ENCODE results near the gene GLB1L3. TPM values are rescaled to one million over a fixed set of nuclear protein-coding genes. Genes with fewer than 3 reads are reported as not detected.

Gene GLB1L3
- total and polyA plus RNA-seq, 5 donors from 2014 or later, result 2.0 to 3.0 (median 2.3) TPM

DNA sequence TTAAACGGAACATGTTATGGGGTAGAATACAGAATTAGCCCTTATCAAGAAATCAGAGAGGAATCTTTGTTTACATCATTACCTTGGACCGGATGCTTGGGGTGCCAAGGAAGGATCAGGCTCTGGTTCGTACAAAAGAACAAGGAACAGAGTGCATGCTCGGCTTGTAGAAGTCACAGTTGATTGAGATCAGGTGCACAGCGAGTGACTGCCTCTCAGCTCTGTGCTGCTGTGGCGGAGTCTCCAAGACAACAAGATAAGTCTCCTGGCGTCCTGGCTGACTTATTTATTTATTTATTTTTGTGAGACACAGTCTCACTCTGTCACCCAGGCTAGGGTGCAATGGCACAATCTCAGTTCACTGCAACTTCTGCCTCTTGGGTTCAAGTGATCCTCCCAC is 87.4 kb downstream of the GLB1L3 start:
- no peak overlapping the region for H3K27ac Mint-ChIP-seq
- no peak for ATAC-seq (ENCODE audit: low read depth in 2 of 2)

DNA sequence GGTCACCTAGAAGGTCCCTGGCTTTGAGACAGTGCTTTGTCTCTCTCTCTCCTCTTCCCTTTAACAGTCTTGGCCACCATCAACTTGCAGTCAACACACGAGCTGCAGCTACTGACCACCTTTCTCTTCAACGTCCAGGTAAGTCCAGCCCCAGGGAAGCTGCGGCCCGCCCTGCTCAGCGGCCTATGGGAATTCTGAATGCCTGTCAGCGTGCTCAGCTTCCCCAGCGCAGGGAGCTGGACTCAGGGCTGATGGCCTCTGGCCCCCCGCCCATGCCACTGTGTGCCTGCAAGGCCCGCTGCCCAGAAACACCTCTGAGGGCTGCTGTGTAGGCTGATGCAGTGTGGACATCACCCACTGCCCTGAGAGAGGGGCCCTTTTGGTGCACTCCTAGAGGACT is 88.1 kb downstream of the GLB1L3 start:
- H3K27ac Mint-ChIP-seq, result no peak overlapping the region
- peaks cover 0 to 2% (median 0%) of the 10 kb centered on the region in 7 donors for H3K9me3 Mint-ChIP-seq
- H3K4me3 Mint-ChIP-seq, result no peak overlapping the region
- Histone ChIP-seq H3K4me1 (ENCODE audit: control insufficient read depth, insufficient read depth, low read length, poor library complexity, severe bottlenecking) (peaks cover 8% of the 10 kb centered on the region), H3K36me3 (ENCODE audit: control insufficient read depth, insufficient read depth, low read length) (no peaks in the 10 kb centered on the region), H3K4me3 (ENCODE audit: low read depth, low read length) (no peak overlapping the region), H3K27me3 (ENCODE audit: control insufficient read depth, insufficient read depth, low read length) (no peaks in the 10 kb centered on the region), H3K9me3 (ENCODE audit: control insufficient read depth in 2 of 2, low read length in 2 of 2) (no peaks in the 10 kb centered on the region), H3K27ac (ENCODE audit: insufficient read depth, low read length, poor library complexity, severe bottlenecking) (no peak overlapping the region)
- peaks cover 0 to 12% (median under 1%) of the 10 kb centered on the region in 4 donors for H3K4me1 Mint-ChIP-seq
- H3K36me3 Mint-ChIP-seq, result no peaks in the 10 kb centered on the region
- DNase-seq (no peak), ATAC-seq (ENCODE audit: low read depth in 2 of 2) (no peak)
- no peaks in the 10 kb centered on the region for H3K27me3 Mint-ChIP-seq

More for the DNA sequence above, 87.4 kb downstream of the GLB1L3 start:
- H3K4me3 Mint-ChIP-seq, result no peak overlapping the region
- no peak overlapping the region for H3K4me3 ChIP-seq (ENCODE audit: low read depth, low read length)
- H3K36me3 ChIP-seq (ENCODE audit: control insufficient read depth, insufficient read depth, low read length), result no peaks in the 10 kb centered on the region
- H3K4me1 ChIP-seq (ENCODE audit: control insufficient read depth, insufficient read depth, low read length, poor library complexity, severe bottlenecking), result peaks cover 8% of the 10 kb centered on the region
- H3K36me3 Mint-ChIP-seq, result no peaks in the 10 kb centered on the region
- no peak overlapping the region for H3K27ac ChIP-seq (ENCODE audit: insufficient read depth, low read length, poor library complexity, severe bottlenecking)
- no peaks in the 10 kb centered on the region for H3K27me3 Mint-ChIP-seq
- no peaks in the 10 kb centered on the region for H3K9me3 ChIP-seq (ENCODE audit: control insufficient read depth in 2 of 2, low read length in 2 of 2)
- H3K4me1 Mint-ChIP-seq, result peaks cover 0 to 12% (median under 1%) of the 10 kb centered on the region in 4 donors
- H3K9me3 Mint-ChIP-seq, result peaks cover 0 to 2% (median 0%) of the 10 kb centered on the region in 7 donors
- DNase-seq, result no peak
- H3K27me3 ChIP-seq (ENCODE audit: control insufficient read depth, insufficient read depth, low read length), result no peaks in the 10 kb centered on the region

GRCh38 chr11:134365011-134365925 is 89.1 kb downstream of the GLB1L3 start:
- no peaks in the 10 kb centered on the region for H3K27me3 Mint-ChIP-seq
- Histone ChIP-seq H3K27me3 (ENCODE audit: control insufficient read depth, insufficient read depth, low read length) (no peaks in the 10 kb centered on the region), H3K4me3 (ENCODE audit: low read depth, low read length) (no peak overlapping the region), H3K9me3 (ENCODE audit: control insufficient read depth in 2 of 2, low read length in 2 of 2) (no peaks in the 10 kb centered on the region), H3K36me3 (ENCODE audit: control insufficient read depth, insufficient read depth, low read length) (no peaks in the 10 kb centered on the region), H3K4me1 (ENCODE audit: control insufficient read depth, insufficient read depth, low read length, poor library complexity, severe bottlenecking) (peaks cover 2% of the 10 kb centered on the region), H3K27ac (ENCODE audit: insufficient read depth, low read length, poor library complexity, severe bottlenecking) (no peak overlapping the region)
- no peak for DNase-seq
- no peak overlapping the region for H3K4me3 Mint-ChIP-seq
- H3K4me1 Mint-ChIP-seq, result peaks cover 0 to 5% (median under 1%) of the 10 kb centered on the region in 4 donors
- H3K27ac Mint-ChIP-seq, result no peak overlapping the region
- no peaks in the 10 kb centered on the region for H3K36me3 Mint-ChIP-seq
- peaks cover 0 to 2% (median 0%) of the 10 kb centered on the region in 7 donors for H3K9me3 Mint-ChIP-seq
- no peak for ATAC-seq (ENCODE audit: low read depth in 2 of 2)

GRCh38 chr11:134366254-134366653 is 90.1 kb downstream of the GLB1L3 start:
- ATAC-seq (ENCODE audit: low read depth in 2 of 2) (no peak), DNase-seq (no peak)
- H3K27ac Mint-ChIP-seq, result no peak overlapping the region
- H3K9me3 ChIP-seq (ENCODE audit: control insufficient read depth in 2 of 2, low read length in 2 of 2), result no peaks in the 10 kb centered on the region
- no peaks in the 10 kb centered on the region for H3K36me3 Mint-ChIP-seq
- no peaks in the 10 kb centered on the region for H3K27me3 ChIP-seq (ENCODE audit: control insufficient read depth, insufficient read depth, low read length)
- H3K4me1 ChIP-seq (ENCODE audit: control insufficient read depth, insufficient read depth, low read length, poor library complexity, severe bottlenecking), result no peaks in the 10 kb centered on the region
- peaks cover 0 to 3% (median 0%) of the 10 kb centered on the region in 4 donors for H3K4me1 Mint-ChIP-seq
- H3K27me3 Mint-ChIP-seq, result no peaks in the 10 kb centered on the region
- peaks cover 0 to 2% (median 0%) of the 10 kb centered on the region in 7 donors for H3K9me3 Mint-ChIP-seq
- no peak overlapping the region for H3K4me3 ChIP-seq (ENCODE audit: low read depth, low read length)
- H3K27ac ChIP-seq (ENCODE audit: insufficient read depth, low read length, poor library complexity, severe bottlenecking), result no peak overlapping the region
- no peak overlapping the region for H3K4me3 Mint-ChIP-seq
- no peaks in the 10 kb centered on the region for H3K36me3 ChIP-seq (ENCODE audit: control insufficient read depth, insufficient read depth, low read length)

GRCh38 chr11:134367781-134368180 is 91.6 kb downstream of the GLB1L3 start:
- Mint-ChIP-seq H3K36me3 (no peaks in the 10 kb centered on the region), H3K27ac (no peak overlapping the region), H3K4me1 (no peaks in the 10 kb centered on the region), H3K4me3 (no peak overlapping the region), H3K27me3 (peaks cover under 1% of the 10 kb centered on the region), H3K9me3 (no peaks in the 10 kb centered on the region)
- no peaks in the 10 kb centered on the region for H3K4me1 ChIP-seq (ENCODE audit: control insufficient read depth, insufficient read depth, low read length, poor library complexity, severe bottlenecking)
- H3K9me3 ChIP-seq (ENCODE audit: control insufficient read depth in 2 of 2, low read length in 2 of 2), result no peaks in the 10 kb centered on the region
- no peak overlapping the region for H3K4me3 ChIP-seq (ENCODE audit: low read depth, low read length)
- H3K36me3 ChIP-seq (ENCODE audit: control insufficient read depth, insufficient read depth, low read length), result no peaks in the 10 kb centered on the region
- H3K27me3 ChIP-seq (ENCODE audit: control insufficient read depth, insufficient read depth, low read length), result no peaks in the 10 kb centered on the region
- ATAC-seq (ENCODE audit: low read depth in 2 of 2) (no peak), DNase-seq (no peak)
- no peak overlapping the region for H3K27ac ChIP-seq (ENCODE audit: insufficient read depth, low read length, poor library complexity, severe bottlenecking)

Other genes with a start within 250 kb of the GLB1L3 start
- gene JAM3, start 207.3 kb upstream of the GLB1L3 start, total RNA-seq, result 5.5 TPM
- 1 to 10 TPM; 3.1 to 4.6 (median 3.3) TPM for gene JAM3, start 207.3 kb upstream of the GLB1L3 start, polyA plus RNA-seq
- 38.2 TPM for gene NCAPD3, start 52.4 kb upstream of the GLB1L3 start, total RNA-seq
- gene NCAPD3, start 52.4 kb upstream of the GLB1L3 start, polyA plus RNA-seq, result 10 to 100 TPM; 12.9 to 19.3 (median 14.6) TPM
- 65.1 TPM for gene VPS26B, start 51.7 kb upstream of the GLB1L3 start, total RNA-seq
- 10 to 100 TPM; 43.9 to 61.7 (median 54.3) TPM for gene VPS26B, start 51.7 kb upstream of the GLB1L3 start, polyA plus RNA-seq
- 35.2 TPM for gene THYN1, start 23.0 kb upstream of the GLB1L3 start, total RNA-seq
- gene THYN1, start 23.0 kb upstream of the GLB1L3 start, polyA plus RNA-seq, result 100 to 1,000 TPM; 138 to 148 (median 144) TPM
- 28.7 TPM for gene ACAD8, start 22.8 kb upstream of the GLB1L3 start, total RNA-seq
- gene ACAD8, start 22.8 kb upstream of the GLB1L3 start, polyA plus RNA-seq, result 10 to 100 TPM; 18.6 to 22.6 (median 19.9) TPM
- gene GLB1L2, start 55.6 kb downstream of the GLB1L3 start, total RNA-seq, result 0.54 TPM
- under 1 TPM in 3 of 4 donors, not detected in 1; 0.11 to 0.79 (median 0.53) TPM for gene GLB1L2, start 55.6 kb downstream of the GLB1L3 start, polyA plus RNA-seq
- gene B3GAT1, start 135.9 kb downstream of the GLB1L3 start, total RNA-seq, result 1.9 TPM
- not detected for gene B3GAT1, start 135.9 kb downstream of the GLB1L3 start, polyA plus RNA-seq

All from CD4-positive, CD25-positive, alpha-beta regulatory T cell (primary cell).